ENCODE results near the gene ALDH4A1.
"Not testable (repeated sequence)": the region's sequence is repeated elsewhere in the genome, so short reads cannot be mapped to it uniquely, and the experiment has no call there.

ALDH4A1 gene

DNA sequence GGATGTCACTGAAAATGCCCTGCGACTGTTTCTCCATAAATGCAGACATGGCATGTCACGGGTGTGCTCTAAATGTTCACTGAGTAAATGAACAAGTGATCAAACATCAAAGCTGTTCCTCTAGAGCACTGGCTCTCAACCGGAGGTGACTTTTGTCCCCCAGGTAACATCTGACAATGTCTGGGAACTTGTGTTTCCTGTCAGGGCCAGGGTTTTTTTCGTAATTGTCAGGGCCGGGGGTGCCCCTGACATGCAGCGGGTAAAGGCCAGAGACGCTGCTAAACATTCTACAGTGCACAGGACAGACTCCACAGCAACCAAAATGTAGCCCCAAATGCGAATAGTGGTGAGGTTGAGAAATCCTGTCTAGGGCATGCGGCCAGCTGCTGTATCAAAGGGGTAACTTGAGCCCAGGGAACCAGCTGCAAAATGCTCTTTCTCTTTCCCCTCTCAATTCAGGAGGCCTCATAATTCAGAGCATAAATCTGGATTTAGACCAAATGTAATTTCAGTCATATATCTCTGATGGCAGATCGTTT is 2.0 kb downstream of the ALDH4A1 start:
- Histone ChIP-seq H3K36me3 (no peaks in the 10 kb centered on the region), H3K9me3 (no peaks in the 10 kb centered on the region), H3K4me1 (no peaks in the 10 kb centered on the region), H3K4me3 (ENCODE audit: low read depth, low read length) (no peak overlapping the region), H3K27me3 (no peaks in the 10 kb centered on the region)
- TF ChIP-seq, protein P1, sequence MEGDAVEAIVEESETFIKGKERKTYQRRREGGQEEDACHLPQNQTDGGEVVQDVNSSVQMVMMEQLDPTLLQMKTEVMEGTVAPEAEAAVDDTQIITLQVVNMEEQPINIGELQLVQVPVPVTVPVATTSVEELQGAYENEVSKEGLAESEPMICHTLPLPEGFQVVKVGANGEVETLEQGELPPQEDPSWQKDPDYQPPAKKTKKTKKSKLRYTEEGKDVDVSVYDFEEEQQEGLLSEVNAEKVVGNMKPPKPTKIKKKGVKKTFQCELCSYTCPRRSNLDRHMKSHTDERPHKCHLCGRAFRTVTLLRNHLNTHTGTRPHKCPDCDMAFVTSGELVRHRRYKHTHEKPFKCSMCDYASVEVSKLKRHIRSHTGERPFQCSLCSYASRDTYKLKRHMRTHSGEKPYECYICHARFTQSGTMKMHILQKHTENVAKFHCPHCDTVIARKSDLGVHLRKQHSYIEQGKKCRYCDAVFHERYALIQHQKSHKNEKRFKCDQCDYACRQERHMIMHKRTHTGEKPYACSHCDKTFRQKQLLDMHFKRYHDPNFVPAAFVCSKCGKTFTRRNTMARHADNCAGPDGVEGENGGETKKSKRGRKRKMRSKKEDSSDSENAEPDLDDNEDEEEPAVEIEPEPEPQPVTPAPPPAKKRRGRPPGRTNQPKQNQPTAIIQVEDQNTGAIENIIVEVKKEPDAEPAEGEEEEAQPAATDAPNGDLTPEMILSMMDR (IDR thresholded peaks at IDR 0.05; ENCODE audit: low read depth, low read length): no peak
- no peak for DNase-seq

- TF ChIP-seq, protein P1 (IDR thresholded peaks at IDR 0.05; ENCODE audit: low read depth, low read length): no peak
- no peak for DNase-seq
- Histone ChIP-seq H3K27me3 (no peaks in the 10 kb centered on the region), H3K9me3 (no peaks in the 10 kb centered on the region), H3K4me3 (ENCODE audit: low read depth, low read length) (no peak overlapping the region), H3K36me3 (no peaks in the 10 kb centered on the region), H3K4me1 (no peaks in the 10 kb centered on the region)
Observed at GRCh38 chr1:18899363-18900049, 2.8 kb downstream of the ALDH4A1 start.

DNA sequence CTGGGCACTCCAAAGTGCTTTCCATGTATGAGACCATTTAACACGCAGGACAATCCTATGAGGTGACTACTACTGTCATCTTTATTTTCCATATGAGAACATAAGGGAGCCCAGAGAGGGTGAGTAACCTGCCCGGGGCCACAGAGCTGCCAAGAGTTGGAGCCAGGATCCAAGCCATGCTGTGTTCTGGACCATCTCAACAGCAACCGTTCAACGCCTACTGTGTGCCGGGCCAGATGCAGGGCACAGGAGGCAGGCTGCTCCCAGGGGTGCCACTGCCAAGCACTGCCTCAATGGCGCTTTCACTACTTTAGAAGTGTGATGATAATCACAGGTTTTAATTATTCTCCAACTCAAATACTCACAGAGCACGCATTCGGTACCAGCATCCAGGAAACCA is 3.8 kb downstream of the ALDH4A1 start:
- TF ChIP-seq, protein P1 (IDR thresholded peaks at IDR 0.05; ENCODE audit: low read depth, low read length): no peak
- Histone ChIP-seq H3K36me3 (no peaks in the 10 kb centered on the region), H3K4me3 (ENCODE audit: low read depth, low read length) (no peak overlapping the region), H3K27me3 (no peaks in the 10 kb centered on the region), H3K9me3 (no peaks in the 10 kb centered on the region), H3K4me1 (no peaks in the 10 kb centered on the region)
- DNase-seq: no peak

DNA sequence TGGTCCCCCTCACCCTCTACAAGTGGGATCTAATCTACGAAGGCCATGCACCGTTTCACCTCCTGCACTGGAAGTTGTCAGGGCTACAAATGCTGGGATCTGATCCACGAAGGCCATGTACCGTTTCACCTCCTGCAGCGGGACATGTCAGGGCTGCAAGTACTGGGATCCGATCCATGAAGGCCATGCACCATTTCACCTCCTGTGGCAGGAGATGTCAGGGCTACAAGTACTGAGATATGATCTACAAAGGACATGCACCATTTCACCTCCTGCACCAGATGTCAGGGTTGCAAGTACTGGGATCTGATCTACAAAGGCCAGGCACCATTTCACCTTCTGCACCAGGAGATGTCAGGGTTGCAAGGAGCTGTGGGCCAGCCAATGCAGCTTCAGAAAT is 7.0 kb downstream of the ALDH4A1 start:
- no peaks in the 10 kb centered on the region for H3K4me1 ChIP-seq
- DNase-seq: no peak
- TF ChIP-seq, protein P1 (IDR thresholded peaks at IDR 0.05; ENCODE audit: low read depth, low read length): no peak

GRCh38 chr1:18893120-18893519 is 9.2 kb downstream of the ALDH4A1 start:
- H3K36me3 ChIP-seq: no peaks in the 10 kb centered on the region
- DNase-seq: no peak
- no peaks in the 10 kb centered on the region for H3K4me1 ChIP-seq
- H3K9me3 ChIP-seq: no peaks in the 10 kb centered on the region
- TF ChIP-seq, protein P1 (IDR thresholded peaks at IDR 0.05; ENCODE audit: low read depth, low read length): no peak
- no peaks in the 10 kb centered on the region for H3K27me3 ChIP-seq
- no peak overlapping the region for H3K4me3 ChIP-seq (ENCODE audit: low read depth, low read length)

More for the DNA sequence above, 7.0 kb downstream of the ALDH4A1 start:
- H3K36me3 ChIP-seq: no peaks in the 10 kb centered on the region
- H3K27me3 ChIP-seq: no peaks in the 10 kb centered on the region
- H3K4me3 ChIP-seq (ENCODE audit: low read depth, low read length): no peak overlapping the region
- no peaks in the 10 kb centered on the region for H3K9me3 ChIP-seq

DNA sequence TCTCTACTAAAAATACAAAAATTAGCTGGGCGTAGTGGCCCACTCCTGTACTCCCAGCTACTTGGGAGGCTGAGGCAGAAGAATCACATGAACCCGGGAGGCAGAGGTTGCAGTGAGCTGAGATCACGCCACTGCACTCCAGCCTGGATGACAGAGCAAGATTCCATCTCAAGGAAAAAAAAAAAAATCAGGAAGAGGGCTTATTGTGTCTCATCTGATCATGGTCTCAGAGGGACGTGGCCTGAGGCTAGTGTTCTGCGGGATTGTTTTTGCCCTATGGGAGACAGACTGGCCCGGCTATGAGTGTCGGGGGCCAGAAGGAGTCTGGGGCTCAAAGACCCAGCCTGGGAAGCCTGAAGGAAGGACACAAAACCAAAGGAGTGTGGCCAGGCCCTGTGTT is 10.5 kb downstream of the ALDH4A1 start:
- DNase-seq; H3K4me3 ChIP-seq (ENCODE audit: low read depth, low read length); H3K4me1 ChIP-seq; H3K36me3 ChIP-seq; H3K9me3 ChIP-seq; H3K27me3 ChIP-seq: not testable (repeated sequence)

Data from BE2C (cell line).